OCI-LY1 (cell line): ENCODE data around the gene PRRX1.

ENCODE experiments used
- H2AFZ ChIP-seq: fragments of 200-600 bp; sonication (generic), shearing (Covaris generic); 2 replicates; pipeline ENCODE4 v1.6.0; 2014; ENCODE audit warnings: antibody characterized with exemption, mild to moderate bottlenecking, low read length
- H3F3A ChIP-seq: fragments of 200-600 bp; sonication (generic), shearing (Covaris generic); 2 replicates; pipeline ENCODE4 v1.6.0; 2014; ENCODE audit warnings: mild to moderate bottlenecking, antibody characterized with exemption, low read length, moderate library complexity; ENCODE audit not compliant: insufficient read depth
- H3K27ac ChIP-seq: fragments of 200-600 bp; sonication (generic); 2 replicates; pipeline ENCODE4 v1.5.1; 2014; ENCODE audit warnings: low read length, mixed run types, mild to moderate bottlenecking, low read depth; ENCODE audit not compliant: poor library complexity, severe bottlenecking
- H3K27me3 ChIP-seq: fragments of 200-600 bp; sonication (generic); 2 replicates; pipeline ENCODE4 v1.6.0; 2014; ENCODE audit warnings: antibody characterized with exemption, mild to moderate bottlenecking, low read length, moderate library complexity; ENCODE audit not compliant: insufficient read depth
- H3K36me3 ChIP-seq: fragments of 200-600 bp; sonication (generic); 2 replicates; pipeline ENCODE4 v1.6.1; 2014; ENCODE audit warnings: mild to moderate bottlenecking, antibody characterized with exemption, low read length, moderate library complexity, mixed read lengths; ENCODE audit not compliant: insufficient read depth
- H3K4me1 ChIP-seq: fragments of 200-600 bp; sonication (generic); 2 replicates; pipeline ENCODE4 v1.5.1; 2014; ENCODE audit warnings: mild to moderate bottlenecking, low read length, moderate library complexity; ENCODE audit not compliant: insufficient read depth, severe bottlenecking
- H3K4me2 ChIP-seq: fragments of 200-600 bp; sonication (generic), shearing (Covaris generic); 2 replicates; pipeline ENCODE4 v1.6.1; 2014; ENCODE audit warnings: low read length
- H3K4me3 ChIP-seq: fragments of 200-600 bp; sonication (generic); 2 replicates; pipeline ENCODE4 v1.5.1; 2014; ENCODE audit warnings: low read length, low read depth, mild to moderate bottlenecking, mixed read lengths; ENCODE audit not compliant: poor library complexity, severe bottlenecking
- H3K79me2 ChIP-seq: fragments of 200-600 bp; shearing (Covaris generic); 2 replicates; pipeline ENCODE4 v1.6.1; 2016; ENCODE audit warnings: mixed run types, low read length, mixed read lengths; ENCODE audit not compliant: insufficient read depth
- H3K9ac ChIP-seq: fragments of 200-600 bp; sonication (generic), shearing (Covaris generic); 2 replicates; pipeline ENCODE4 v1.6.1; 2014; ENCODE audit warnings: mild to moderate bottlenecking, low read length, mixed read lengths
- H3K9me2 ChIP-seq: fragments of 200-600 bp; sonication (generic), shearing (Covaris generic); 2 replicates; pipeline ENCODE4 v1.6.1; 2014; ENCODE audit warnings: low read depth, mild to moderate bottlenecking, low read length, mixed read lengths
- H3K9me3 ChIP-seq: fragments of 200-600 bp; shearing (Covaris generic); 2 replicates; pipeline ENCODE4 v1.6.1; 2014; ENCODE audit warnings: low read length, mixed read lengths
- H4K20me1 ChIP-seq: fragments of 200-600 bp; sonication (generic), shearing (Covaris generic); 2 replicates; pipeline ENCODE4 v1.6.0; 2016; ENCODE audit warnings: mild to moderate bottlenecking, low read length; ENCODE audit not compliant: insufficient read depth
- CTCF ChIP-seq: fragments of 200-600 bp; sonication (generic), shearing (Covaris generic); IDR thresholded peaks from 2 replicates; pipeline ENCODE4 v1.5.1; 2017; ENCODE audit warnings: mild to moderate bottlenecking, antibody characterized with exemption, low read length, moderate library complexity, mixed read lengths
- EZH2 ChIP-seq: fragments of 200-600 bp; sonication (generic), shearing (Covaris generic); IDR thresholded peaks from 2 replicates; pipeline ENCODE4 v1.8.0; 2017; ENCODE audit warnings: borderline replicate concordance, mixed run types, mild to moderate bottlenecking, antibody characterized with exemption, low read length, moderate library complexity, mixed read lengths

Gene PRRX1

DNA sequence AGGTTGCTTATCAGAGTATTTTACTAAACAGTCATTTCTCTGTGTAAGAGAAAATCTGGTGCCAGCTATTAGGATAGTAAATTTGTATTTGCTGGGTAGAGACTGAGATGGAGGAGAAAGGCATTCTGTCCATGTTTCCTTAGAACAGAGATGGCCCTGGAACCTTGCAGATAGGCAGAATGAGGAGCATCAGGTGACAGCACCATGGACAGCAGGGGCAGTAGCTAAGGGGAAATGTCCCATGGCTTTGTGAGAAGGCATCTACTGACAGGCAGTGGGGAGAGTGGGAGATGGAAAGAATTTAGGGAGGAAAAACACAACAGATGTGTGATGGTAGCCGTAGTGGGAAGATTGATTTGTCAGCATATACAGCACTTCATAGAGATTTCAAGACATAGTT lies 105.0 kb downstream of the PRRX1 start:
- no peak overlapping the region for H2AFZ ChIP-seq
- no peaks in the 10 kb centered on the region for H4K20me1 ChIP-seq
- no peaks in the 10 kb centered on the region for H3K36me3 ChIP-seq
- H3K4me1 ChIP-seq = no peaks in the 10 kb centered on the region
- no peaks in the 10 kb centered on the region for H3K9me2 ChIP-seq
- H3K4me3 ChIP-seq = no peak overlapping the region
- no peak overlapping the region for H3K4me2 ChIP-seq
- no peaks in the 10 kb centered on the region for H3K79me2 ChIP-seq
- no peaks in the 10 kb centered on the region for H3F3A ChIP-seq
- no peaks in the 10 kb centered on the region for H3K27me3 ChIP-seq
- H3K9me3 ChIP-seq = no peaks in the 10 kb centered on the region
- H3K27ac ChIP-seq = no peak overlapping the region
- no peak overlapping the region for H3K9ac ChIP-seq
- TF ChIP-seq CTCF = no peak
- no peak for TF ChIP-seq EZH2

DNA sequence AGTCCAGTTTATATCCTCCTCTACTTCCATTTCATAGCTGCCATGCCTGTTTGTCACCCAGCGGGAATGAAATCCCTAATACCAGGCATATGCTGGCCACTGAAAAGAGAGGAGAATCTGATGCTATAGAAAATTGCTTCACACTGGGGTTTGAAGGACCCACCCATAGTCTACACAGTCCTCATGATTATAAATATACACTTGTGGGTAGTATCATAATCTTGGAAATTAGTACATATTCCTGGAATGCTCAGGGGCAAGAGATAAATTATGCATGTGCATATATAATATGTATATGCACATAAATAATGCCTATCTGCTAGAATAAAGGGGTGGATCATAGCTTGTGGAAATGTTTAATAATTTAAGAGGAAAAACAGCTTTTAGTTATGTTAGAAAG lies 105.8 kb downstream of the PRRX1 start:
- Histone ChIP-seq H3K9me3 (no peaks in the 10 kb centered on the region), H3K79me2 (no peaks in the 10 kb centered on the region), H4K20me1 (no peaks in the 10 kb centered on the region), H3K9ac (no peak overlapping the region), H3K36me3 (no peaks in the 10 kb centered on the region), H3K4me2 (no peak overlapping the region), H3K4me1 (no peaks in the 10 kb centered on the region), H3K27ac (no peak overlapping the region), H3K4me3 (no peak overlapping the region), H2AFZ (no peak overlapping the region), H3K9me2 (no peaks in the 10 kb centered on the region), H3F3A (no peaks in the 10 kb centered on the region), H3K27me3 (no peaks in the 10 kb centered on the region)
- TF ChIP-seq EZH2 (no peak), CTCF (no peak)

- Histone ChIP-seq H3K4me3 (no peak overlapping the region), H3K9me2 (no peaks in the 10 kb centered on the region), H3K4me1 (no peaks in the 10 kb centered on the region), H3K27ac (no peak overlapping the region), H3K4me2 (no peak overlapping the region), H4K20me1 (no peaks in the 10 kb centered on the region), H3F3A (no peaks in the 10 kb centered on the region), H3K79me2 (no peaks in the 10 kb centered on the region), H3K9ac (no peak overlapping the region), H3K36me3 (no peaks in the 10 kb centered on the region), H3K27me3 (no peaks in the 10 kb centered on the region), H3K9me3 (no peaks in the 10 kb centered on the region), H2AFZ (no peak overlapping the region)
- TF ChIP-seq EZH2 (no peak), CTCF (no peak)
Observed at GRCh38 chr1:170770254-170770653, 106.3 kb downstream of the PRRX1 start.
